GM12872 (cell line): ENCODE measurements around the gene AK9.

Experiments
- TF ChIP-seq, protein P1 (sequence below): IDR thresholded peaks from 3 replicates; pipeline ENCODE4 v1.5.1; 2011; ENCODE audit warnings: low read depth, mild to moderate bottlenecking, low read length, moderate library complexity; ENCODE audit not compliant: insufficient read depth

The AK9 gene

DNA sequence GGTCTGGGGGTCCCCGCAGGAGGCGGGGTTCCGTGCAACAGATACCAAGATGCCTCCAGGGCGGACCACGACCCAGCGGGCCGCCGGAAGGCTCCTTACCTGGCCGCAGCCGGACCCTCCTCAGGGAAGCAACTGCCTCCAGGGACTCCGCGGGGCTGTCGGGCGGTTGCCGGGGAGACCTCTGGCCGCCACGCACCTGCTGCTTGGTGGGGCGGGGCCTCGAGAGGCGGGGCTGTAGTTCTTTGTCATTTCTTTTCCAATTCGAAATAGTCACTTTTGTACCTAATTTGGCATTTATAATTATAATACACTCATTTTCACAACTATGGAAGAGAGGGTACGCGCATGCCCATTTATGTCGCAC, 647 bp downstream of the AK9 start:
- TF ChIP-seq, protein P1, sequence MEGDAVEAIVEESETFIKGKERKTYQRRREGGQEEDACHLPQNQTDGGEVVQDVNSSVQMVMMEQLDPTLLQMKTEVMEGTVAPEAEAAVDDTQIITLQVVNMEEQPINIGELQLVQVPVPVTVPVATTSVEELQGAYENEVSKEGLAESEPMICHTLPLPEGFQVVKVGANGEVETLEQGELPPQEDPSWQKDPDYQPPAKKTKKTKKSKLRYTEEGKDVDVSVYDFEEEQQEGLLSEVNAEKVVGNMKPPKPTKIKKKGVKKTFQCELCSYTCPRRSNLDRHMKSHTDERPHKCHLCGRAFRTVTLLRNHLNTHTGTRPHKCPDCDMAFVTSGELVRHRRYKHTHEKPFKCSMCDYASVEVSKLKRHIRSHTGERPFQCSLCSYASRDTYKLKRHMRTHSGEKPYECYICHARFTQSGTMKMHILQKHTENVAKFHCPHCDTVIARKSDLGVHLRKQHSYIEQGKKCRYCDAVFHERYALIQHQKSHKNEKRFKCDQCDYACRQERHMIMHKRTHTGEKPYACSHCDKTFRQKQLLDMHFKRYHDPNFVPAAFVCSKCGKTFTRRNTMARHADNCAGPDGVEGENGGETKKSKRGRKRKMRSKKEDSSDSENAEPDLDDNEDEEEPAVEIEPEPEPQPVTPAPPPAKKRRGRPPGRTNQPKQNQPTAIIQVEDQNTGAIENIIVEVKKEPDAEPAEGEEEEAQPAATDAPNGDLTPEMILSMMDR, result no peak

DNA sequence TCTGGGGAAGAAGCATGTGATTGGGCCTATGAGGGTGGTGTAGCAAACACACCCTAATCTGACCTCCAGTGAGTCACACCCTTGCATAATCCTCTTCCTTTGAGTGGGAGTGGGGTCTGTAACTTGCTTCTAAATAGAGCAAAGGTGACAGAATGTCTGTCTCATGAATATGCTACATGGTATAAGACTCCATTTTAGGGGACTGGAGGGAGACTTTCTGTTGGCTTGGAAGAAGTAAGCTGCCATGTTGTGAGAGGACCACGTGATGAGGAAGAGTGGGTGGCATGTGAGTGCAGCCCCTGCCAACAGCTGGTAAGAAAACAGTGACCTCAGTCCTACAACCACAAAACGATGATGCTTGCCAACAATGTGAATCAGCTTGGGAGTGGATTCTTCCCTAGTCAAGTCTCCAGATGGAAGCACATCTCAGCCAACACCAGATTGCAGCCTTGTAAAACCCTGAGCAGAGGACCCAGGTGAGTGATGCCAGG, 3.7 kb downstream of the AK9 start:
- TF ChIP-seq, protein P1, result no peak

DNA sequence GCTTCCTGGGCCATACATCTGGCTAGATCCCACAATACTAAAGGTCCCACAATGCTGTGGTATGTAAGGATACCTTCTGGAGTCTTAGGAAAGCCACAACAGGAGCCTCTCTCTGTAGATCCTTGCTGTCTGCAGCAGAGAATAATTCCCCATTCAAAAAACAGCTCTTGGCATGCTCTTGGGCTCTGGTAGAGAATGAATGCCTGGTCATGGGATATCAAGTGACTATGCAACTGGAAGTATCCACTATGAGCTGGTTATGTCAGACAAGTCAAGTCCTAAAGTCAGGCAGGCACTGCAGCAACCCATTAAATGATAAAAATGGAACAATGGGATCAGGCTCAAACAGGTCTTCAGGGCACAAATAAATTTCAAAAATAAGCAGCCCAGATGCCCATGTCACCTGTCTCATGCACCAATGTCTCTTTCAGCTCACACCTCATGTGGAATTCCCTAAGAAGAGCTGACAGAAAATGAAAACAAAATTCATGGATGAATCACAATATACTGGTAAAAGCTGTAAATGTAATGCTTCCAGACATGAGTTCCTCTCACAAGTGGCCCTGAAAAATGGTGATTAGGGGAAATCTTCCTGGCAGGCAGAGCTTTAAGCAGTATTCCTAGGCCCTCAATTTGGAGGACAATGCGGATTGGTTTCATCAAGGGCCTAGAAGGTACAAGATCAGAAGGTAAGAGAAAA, 4.3 kb downstream of the AK9 start:
- TF ChIP-seq, protein P1, result no peak

DNA sequence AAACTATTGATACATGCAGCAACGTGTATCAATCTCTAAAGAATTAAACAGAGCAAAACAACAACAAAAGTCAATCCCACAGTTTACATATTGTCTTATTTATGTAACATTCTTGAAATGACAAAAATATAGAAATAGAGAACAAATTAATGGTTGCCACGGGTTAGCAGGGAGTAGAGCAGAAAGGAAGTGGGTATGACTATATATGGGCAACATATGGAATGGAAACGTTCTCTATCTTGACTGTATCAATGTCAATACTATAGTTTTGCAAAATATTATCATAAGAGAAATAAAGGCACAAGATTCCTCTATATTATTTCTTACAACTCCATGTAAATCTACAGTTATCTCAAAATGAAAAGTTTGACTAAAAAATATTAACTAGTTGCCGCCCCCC, 12.8 kb downstream of the AK9 start:
- TF ChIP-seq, protein P1, result no peak

DNA sequence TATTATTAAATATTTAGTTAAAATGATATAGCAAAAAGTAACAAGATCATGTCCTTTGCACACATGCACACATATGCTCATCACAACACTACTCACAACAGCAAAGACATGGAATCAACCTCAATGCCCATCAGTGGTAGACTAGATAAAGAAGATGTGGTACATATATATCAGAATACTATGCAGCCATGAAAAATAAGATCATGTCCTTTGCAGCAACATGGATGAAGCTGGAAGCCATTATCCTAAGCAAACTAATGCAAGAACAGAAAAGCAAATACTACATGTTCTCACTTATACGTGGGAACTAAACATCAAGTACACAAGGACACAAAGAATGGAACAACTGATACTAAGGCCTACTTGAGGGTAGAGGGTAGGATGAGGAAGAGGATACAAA, 14.3 kb downstream of the AK9 start:
- TF ChIP-seq, protein P1, result no peak

DNA sequence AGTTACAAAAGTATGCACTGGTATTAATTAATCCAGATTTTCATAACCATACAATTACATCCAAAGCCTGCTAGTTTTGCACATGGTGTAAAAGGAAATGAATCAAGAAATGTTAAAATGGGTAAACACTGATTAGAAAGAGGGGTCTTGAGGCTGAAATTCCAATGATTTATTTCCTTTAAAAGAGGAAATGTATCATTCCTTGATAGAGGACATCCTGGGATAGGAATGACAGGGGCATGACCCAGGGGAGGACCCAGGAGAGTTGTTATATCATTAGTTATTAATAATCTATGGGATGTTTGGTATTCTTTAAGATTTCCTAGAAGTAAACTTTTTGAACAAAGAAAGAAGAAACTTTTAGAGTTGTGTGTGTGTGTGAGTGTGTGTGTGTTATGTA, 18.2 kb downstream of the AK9 start:
- TF ChIP-seq, protein P1, result no peak

DNA sequence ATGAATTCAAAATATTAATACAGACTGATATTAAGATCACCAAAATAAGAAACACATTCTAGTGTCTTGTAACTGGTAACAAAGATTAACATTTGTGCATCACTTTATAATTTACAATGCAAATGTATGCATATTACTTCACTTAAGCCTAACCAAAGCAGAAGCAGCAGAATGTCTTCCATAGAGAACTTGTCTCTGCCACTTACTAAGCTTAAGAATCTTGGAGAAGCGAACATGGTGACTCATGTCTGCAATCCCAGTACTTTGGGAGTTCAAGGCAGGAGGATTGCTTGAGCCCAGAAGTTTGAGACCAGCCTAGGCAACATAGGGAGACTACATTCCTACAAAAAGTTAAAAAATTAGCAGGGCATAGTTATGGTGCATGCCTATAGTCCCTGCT, 18.8 kb downstream of the AK9 start:
- TF ChIP-seq, protein P1, result no peak
